Fibroblast of villous mesenchyme (primary cell): ENCODE results near the gene PLXNA4. TPM values are rescaled to one million over a fixed set of nuclear protein-coding genes. Genes with fewer than 3 reads are reported as not detected.

ENCODE experiments used
- DNase-seq: peaks from one replicate; pipeline ENCODE4 v3.0.0-alpha.2; 2010; ENCODE audit warnings: low read depth
- H3K4me3 ChIP-seq: 2 replicates; pipeline ENCODE4 v1.5.1; 2011; ENCODE audit warnings: low read depth, mild to moderate bottlenecking, low read length
- CTCF ChIP-seq: IDR thresholded peaks from 2 replicates; pipeline ENCODE4 v1.5.1; 2012; ENCODE audit warnings: low read depth, mild to moderate bottlenecking, low read length; ENCODE audit not compliant: insufficient read depth
- total RNA-seq: library from RNA; depleted of rRNA; stranded (reverse); fragments of >200 nt; gene quantifications from 2 replicates; pipeline ENCODE4 v1.2.3, GENCODE V29; 2012

Gene PLXNA4
- total RNA-seq, 1 donor = not detected

- no peak for TF ChIP-seq CTCF
- H3K4me3 ChIP-seq = no peak overlapping the region
- no peak for DNase-seq
Observed at GRCh38 chr7:132345030-132345429, 231.2 kb downstream of the PLXNA4 start.

DNA sequence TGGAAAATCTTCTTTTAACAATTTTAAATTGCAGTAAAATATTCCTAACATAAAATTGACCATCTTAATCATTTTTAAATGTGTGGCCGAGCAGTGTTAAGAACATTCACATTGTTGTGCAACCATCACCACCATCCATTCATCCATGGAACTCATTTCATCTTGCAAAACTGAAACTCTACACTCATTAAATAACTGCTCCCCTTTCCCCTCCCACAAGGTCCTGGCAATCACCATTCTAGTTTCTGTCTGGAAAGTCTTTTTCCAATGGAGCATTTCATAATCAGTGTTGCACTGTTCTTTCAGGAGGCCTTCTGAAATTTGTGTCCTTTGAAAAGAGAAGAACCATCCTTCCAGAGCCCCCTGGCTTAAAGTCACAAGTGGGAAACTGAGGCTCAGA, 233.1 kb downstream of the PLXNA4 start:
- no peak for TF ChIP-seq CTCF
- no peak overlapping the region for H3K4me3 ChIP-seq
- DNase-seq = no peak

DNA sequence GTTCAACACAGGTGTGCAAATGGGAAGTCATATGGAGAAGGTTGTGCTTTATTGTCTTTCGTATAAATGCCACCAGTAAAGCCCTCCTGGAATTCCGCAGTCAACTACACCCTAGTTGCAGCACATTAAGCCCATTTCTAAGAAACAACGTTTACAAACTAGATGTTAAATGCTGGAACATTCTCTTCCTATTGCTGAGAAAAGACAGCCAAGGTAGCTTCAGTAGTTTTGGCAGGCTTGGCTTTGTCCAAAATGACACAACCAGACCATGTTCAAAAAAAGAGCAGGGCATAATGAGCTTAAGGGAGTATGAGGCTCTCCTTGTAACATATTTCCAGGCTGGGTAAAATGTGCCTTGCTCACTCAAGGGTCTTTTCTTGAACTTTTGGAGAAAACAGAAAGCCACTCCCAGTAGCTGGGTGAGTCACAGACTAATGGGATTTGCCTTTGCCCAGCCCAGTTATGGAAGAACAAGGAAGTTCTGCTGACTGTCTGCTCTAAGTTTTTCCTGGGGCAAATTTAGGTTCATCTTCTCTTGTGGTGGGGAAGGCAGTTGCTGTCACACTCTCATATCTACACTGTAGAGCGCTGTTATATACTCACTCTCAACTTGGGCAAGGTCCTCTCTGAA, 238.7 kb downstream of the PLXNA4 start:
- H3K4me3 ChIP-seq = no peak overlapping the region
- TF ChIP-seq CTCF = no peak
- no peak for DNase-seq

- H3K4me3 ChIP-seq = no peak overlapping the region
- TF ChIP-seq CTCF = no peak
- no peak for DNase-seq
Observed at GRCh38 chr7:132336797-132337196, 239.5 kb downstream of the PLXNA4 start.

DNA sequence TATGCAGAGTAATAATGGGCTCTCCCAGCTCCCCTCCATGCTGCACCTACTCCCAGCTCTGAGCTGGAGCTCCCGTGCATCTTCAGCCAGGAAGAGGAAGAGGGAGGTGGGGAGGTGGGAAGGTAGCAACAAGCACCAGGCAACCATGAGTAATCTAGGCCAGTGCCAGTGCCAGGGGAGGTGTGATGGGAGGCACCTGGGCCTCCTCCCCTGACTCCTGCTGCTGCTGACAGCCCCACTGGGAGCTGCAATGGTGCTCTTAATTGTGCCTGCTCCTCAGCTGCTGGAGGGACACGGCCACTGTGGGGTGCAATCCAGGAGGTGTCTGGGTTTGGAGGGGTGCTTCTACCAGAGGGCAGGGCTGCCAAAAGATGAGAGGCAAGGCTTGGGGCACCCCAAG, 243.0 kb downstream of the PLXNA4 start:
- DNase-seq = no peak
- no peak for TF ChIP-seq CTCF
- H3K4me3 ChIP-seq = no peak overlapping the region

DNA sequence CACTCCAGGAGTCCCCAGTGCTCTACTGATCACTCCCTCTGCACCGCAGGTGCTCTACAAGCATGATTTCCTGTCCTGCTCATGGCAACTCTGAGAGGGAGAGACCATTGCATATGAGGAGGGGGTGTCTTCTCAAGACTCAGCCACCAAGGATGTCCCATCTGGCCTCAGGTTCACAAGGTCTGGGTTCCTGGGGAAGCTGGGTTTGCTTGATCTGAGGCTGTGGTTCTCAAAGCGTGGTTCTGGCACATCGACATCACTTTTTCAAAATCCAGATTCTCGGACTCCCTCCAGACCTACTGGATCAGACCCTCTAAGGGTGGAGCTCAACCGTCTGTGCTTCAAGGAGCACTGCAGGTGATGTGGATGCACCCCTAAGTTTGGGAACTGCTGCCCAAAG, 247.5 kb downstream of the PLXNA4 start:
- H3K4me3 ChIP-seq = no peak overlapping the region
- no peak for TF ChIP-seq CTCF
- no peak for DNase-seq

DNA sequence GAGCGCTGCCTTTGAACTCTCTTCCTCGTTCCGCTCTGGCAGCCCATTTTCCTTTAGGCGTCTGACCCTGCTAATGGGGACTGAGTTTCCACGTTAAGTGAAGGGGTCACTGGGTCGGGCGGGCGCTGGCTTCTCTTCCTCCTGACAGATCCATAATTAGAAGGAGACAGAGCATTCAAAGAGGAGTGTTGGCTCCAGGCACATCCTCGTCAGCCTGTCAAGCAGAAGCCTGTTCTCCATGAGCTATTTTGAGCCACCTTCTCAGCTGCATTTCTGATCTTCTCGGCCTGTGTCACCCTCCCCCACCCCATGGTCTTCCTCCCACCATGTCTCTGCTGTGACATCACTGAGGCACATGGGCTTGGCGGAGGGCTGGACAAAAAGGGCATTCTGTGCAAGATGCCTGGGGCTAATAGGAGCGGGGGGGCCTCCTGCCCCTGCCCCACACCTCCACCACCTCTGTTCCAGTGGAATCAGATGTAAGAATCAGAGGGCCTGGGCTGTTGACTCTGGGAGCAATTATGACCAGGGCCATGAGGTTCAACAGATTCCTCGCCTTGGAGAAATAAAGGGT, 248.1 kb downstream of the PLXNA4 start:
- DNase-seq = no peak
- TF ChIP-seq CTCF = no peak

More for the DNA sequence above, 248.1 kb downstream of the PLXNA4 start:
- H3K4me3 ChIP-seq = no peak overlapping the region
